KMS-11 (cell line): Measurements from ENCODE around the gene FKBP8.

Experiments
- H2AFZ ChIP-seq: fragments of 200-600 bp; sonication (generic); 2 replicates; pipeline ENCODE4 v1.6.1; 2016; ENCODE audit warnings: antibody characterized with exemption, mixed run types, low read depth
- H3K27ac ChIP-seq: fragments of 200-600 bp; sonication (generic); 2 replicates; pipeline ENCODE4 v1.6.1; 2016; ENCODE audit warnings: mild to moderate bottlenecking, mixed run types
- H3K27me3 ChIP-seq: fragments of 200-600 bp; sonication (generic); 2 replicates; pipeline ENCODE4 v1.6.1; 2017; ENCODE audit warnings: mild to moderate bottlenecking, low read depth, mixed run types, moderate library complexity; ENCODE audit not compliant: insufficient read depth
- H3K36me3 ChIP-seq: fragments of 200-600 bp; sonication (generic); 2 replicates; pipeline ENCODE4 v1.6.1; 2017; ENCODE audit warnings: mild to moderate bottlenecking, mixed run types; ENCODE audit not compliant: insufficient read depth
- H3K4me1 ChIP-seq: fragments of 200-600 bp; sonication (generic); 2 replicates; pipeline ENCODE4 v1.6.1; 2016; ENCODE audit warnings: mild to moderate bottlenecking, low read depth, mixed run types; ENCODE audit not compliant: poor library complexity, severe bottlenecking
- H3K4me2 ChIP-seq: fragments of 200-600 bp; sonication (generic); 2 replicates; pipeline ENCODE4 v1.7.0; 2016; ENCODE audit warnings: mild to moderate bottlenecking, mixed run types
- H3K4me3 ChIP-seq: fragments of 200-600 bp; sonication (generic); IDR thresholded peaks from 2 replicates; pipeline ENCODE4 v1.6.1; 2017; ENCODE audit warnings: low read depth, low read length, mixed read lengths; ENCODE audit not compliant: insufficient read depth
- H3K79me2 ChIP-seq: fragments of 200-600 bp; sonication (generic); 2 replicates; pipeline ENCODE4 v1.6.1; 2016; ENCODE audit warnings: low read depth, mixed run types; ENCODE audit not compliant: insufficient read depth
- H3K9ac ChIP-seq: fragments of 200-600 bp; sonication (generic); 2 replicates; pipeline ENCODE4 v1.6.1; 2016; ENCODE audit warnings: mild to moderate bottlenecking, mixed run types
- H4K20me1 ChIP-seq: fragments of 200-600 bp; sonication (generic); 2 replicates; pipeline ENCODE4 v1.6.1; 2016; ENCODE audit warnings: mild to moderate bottlenecking, mixed run types; ENCODE audit not compliant: insufficient read depth
- CTCF ChIP-seq: fragments of 200-600 bp; sonication (generic); conservative IDR thresholded peaks from 2 replicates; pipeline ENCODE4 v1.6.1; 2017; ENCODE audit warnings: low read depth, mild to moderate bottlenecking, antibody characterized with exemption, low read length, moderate library complexity, mixed read lengths

Gene FKBP8

GRCh38 chr19:18487576-18488402 is 55.6 kb downstream of the FKBP8 start:
- peaks cover 65% of the 10 kb centered on the region for H4K20me1 ChIP-seq
- H3K4me1 ChIP-seq = peaks cover 21% of the 10 kb centered on the region
- H3K36me3 ChIP-seq = no peaks in the 10 kb centered on the region
- H3K9ac ChIP-seq = no peak overlapping the region
- no peak overlapping the region for H3K4me3 ChIP-seq
- TF ChIP-seq CTCF = no peak
- no peak overlapping the region for H3K27ac ChIP-seq
- H3K27me3 ChIP-seq = no peaks in the 10 kb centered on the region
- H3K4me2 ChIP-seq = no peak overlapping the region
- peaks cover 92% of the 10 kb centered on the region for H3K79me2 ChIP-seq
- no peak overlapping the region for H2AFZ ChIP-seq

GRCh38 chr19:18486746-18487145 is 56.6 kb downstream of the FKBP8 start:
- no peak overlapping the region for H3K4me2 ChIP-seq
- TF ChIP-seq CTCF = no peak
- no peaks in the 10 kb centered on the region for H3K27me3 ChIP-seq
- no peak overlapping the region for H3K9ac ChIP-seq
- H3K27ac ChIP-seq = no peak overlapping the region
- H3K4me1 ChIP-seq = peaks cover 21% of the 10 kb centered on the region
- no peaks in the 10 kb centered on the region for H3K36me3 ChIP-seq
- H2AFZ ChIP-seq = no peak overlapping the region
- peaks cover 62% of the 10 kb centered on the region for H4K20me1 ChIP-seq
- no peak overlapping the region for H3K4me3 ChIP-seq
- peaks cover 93% of the 10 kb centered on the region for H3K79me2 ChIP-seq

GRCh38 chr19:18484992-18485391 is 58.4 kb downstream of the FKBP8 start:
- Histone ChIP-seq H3K4me1 (peaks cover 28% of the 10 kb centered on the region), H3K27ac (no peak overlapping the region), H4K20me1 (peaks cover 60% of the 10 kb centered on the region), H3K36me3 (no peaks in the 10 kb centered on the region), H3K4me2 (no peak overlapping the region), H3K9ac (no peak overlapping the region), H3K27me3 (no peaks in the 10 kb centered on the region), H2AFZ (no peak overlapping the region), H3K79me2 (peaks cover 97% of the 10 kb centered on the region), H3K4me3 (no peak overlapping the region)
- no peak for TF ChIP-seq CTCF

GRCh38 chr19:18483119-18483890 is 60.1 kb downstream of the FKBP8 start:
- H3K79me2 ChIP-seq = peaks cover 98% of the 10 kb centered on the region
- H2AFZ ChIP-seq = no peak overlapping the region
- no peak overlapping the region for H3K4me2 ChIP-seq
- no peak overlapping the region for H3K4me3 ChIP-seq
- H3K27me3 ChIP-seq = no peaks in the 10 kb centered on the region
- no peak for TF ChIP-seq CTCF
- no peaks in the 10 kb centered on the region for H3K36me3 ChIP-seq
- peaks cover 30% of the 10 kb centered on the region for H3K4me1 ChIP-seq
- H4K20me1 ChIP-seq = peaks cover 62% of the 10 kb centered on the region
- no peak overlapping the region for H3K9ac ChIP-seq
- no peak overlapping the region for H3K27ac ChIP-seq
